Measurements from ENCODE around the gene ZNF892. TPM values are rescaled to one million over a fixed set of nuclear protein-coding genes. Genes with fewer than 3 reads are reported as not detected.
"Not testable (repeated sequence)": the region's sequence is repeated elsewhere in the genome, so short reads cannot be mapped to it uniquely, and the experiment has no call there.

Gene ZNF892
- total and polyA plus RNA-seq, 5 donors from 2014 or later: 0.11 to 2.0 (median 0.74) TPM

DNA sequence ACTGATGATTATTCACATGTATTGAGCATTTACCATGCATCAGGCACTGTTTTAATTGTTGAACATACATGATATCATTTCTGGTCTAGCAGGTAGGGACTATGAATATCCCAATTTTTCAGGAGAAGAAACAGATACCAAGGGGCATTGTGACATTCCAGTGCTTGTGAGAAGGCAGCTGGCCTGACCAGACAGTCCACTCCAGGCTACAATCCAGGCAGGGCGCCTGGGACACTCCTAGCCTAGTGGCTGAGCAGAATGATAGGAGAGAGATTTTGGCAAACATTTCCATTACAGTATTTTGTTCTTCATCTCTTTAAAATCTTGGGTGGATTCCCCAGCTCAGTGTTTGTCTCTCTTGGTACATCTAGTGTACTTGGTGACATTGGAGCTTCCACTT lies 24.9 kb downstream of the ZNF892 start:
- H3K36me3 Mint-ChIP-seq: peaks cover 15% of the 10 kb centered on the region
- no peaks in the 10 kb centered on the region for H3K4me1 Mint-ChIP-seq
- no peaks in the 10 kb centered on the region for H3K36me3 ChIP-seq (ENCODE audit: control insufficient read depth, insufficient read depth, low read length)
- no peak overlapping the region for H3K27ac ChIP-seq (ENCODE audit: insufficient read depth, low read length, poor library complexity, severe bottlenecking)
- peaks cover 5 to 55% (median 15%) of the 10 kb centered on the region in 7 donors for H3K9me3 Mint-ChIP-seq
- no peaks in the 10 kb centered on the region for H3K27me3 Mint-ChIP-seq
- H3K9me3 ChIP-seq (ENCODE audit: control insufficient read depth in 2 of 2, low read length in 2 of 2): peaks cover 20 to 24% of the 10 kb centered on the region in 2 experiments
- H3K4me3 ChIP-seq (ENCODE audit: low read depth, low read length): no peak overlapping the region
- H3K4me1 ChIP-seq (ENCODE audit: control insufficient read depth, insufficient read depth, low read length, poor library complexity, severe bottlenecking): no peaks in the 10 kb centered on the region
- H3K27ac Mint-ChIP-seq: no peak overlapping the region
- DNase-seq (no peak), ATAC-seq (ENCODE audit: low read depth in 2 of 2) (no peak)
- no peak overlapping the region for H3K4me3 Mint-ChIP-seq
- H3K27me3 ChIP-seq (ENCODE audit: control insufficient read depth, insufficient read depth, low read length): no peaks in the 10 kb centered on the region

DNA sequence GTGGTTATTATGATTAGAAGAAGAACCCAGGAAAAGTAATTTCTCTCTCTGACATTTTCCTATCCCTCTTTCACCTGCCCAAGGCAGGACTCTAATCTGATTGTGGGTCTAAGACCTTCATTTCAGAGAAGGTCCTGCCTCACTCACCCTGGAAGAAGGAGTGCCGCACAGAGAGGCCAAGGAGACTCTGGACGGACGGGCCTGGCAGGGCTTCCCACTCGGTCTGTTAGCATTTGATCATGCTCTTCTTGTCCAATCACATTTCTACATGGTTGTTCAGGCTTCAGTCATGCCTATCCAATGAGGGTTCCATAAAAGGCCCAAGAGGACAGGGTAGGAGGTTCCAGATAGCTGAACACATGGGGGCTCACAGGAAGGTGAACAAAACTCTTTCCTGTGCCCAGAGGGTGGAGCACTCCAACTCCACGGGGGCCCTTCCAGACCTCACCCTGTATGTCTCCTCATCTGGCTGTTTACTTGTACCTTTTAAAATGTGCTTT lies 27.0 kb downstream of the ZNF892 start:
- Histone ChIP-seq H3K4me1 (ENCODE audit: control insufficient read depth, insufficient read depth, low read length, poor library complexity, severe bottlenecking) (no peaks in the 10 kb centered on the region), H3K36me3 (ENCODE audit: control insufficient read depth, insufficient read depth, low read length) (no peaks in the 10 kb centered on the region), H3K4me3 (ENCODE audit: low read depth, low read length) (no peak overlapping the region), H3K9me3 (ENCODE audit: control insufficient read depth in 2 of 2, low read length in 2 of 2) (peaks cover 16 to 33% of the 10 kb centered on the region in 2 experiments), H3K27me3 (ENCODE audit: control insufficient read depth, insufficient read depth, low read length) (no peaks in the 10 kb centered on the region), H3K27ac (ENCODE audit: insufficient read depth, low read length, poor library complexity, severe bottlenecking) (no peak overlapping the region)
- Mint-ChIP-seq H3K27me3 (no peaks in the 10 kb centered on the region), H3K4me1 (no peaks in the 10 kb centered on the region), H3K36me3 (peaks cover 7% of the 10 kb centered on the region), H3K4me3 (no peak overlapping the region), H3K27ac (no peak overlapping the region), H3K9me3 (peaks cover 4 to 55% (median 14%) of the 10 kb centered on the region in 7 donors)
- ATAC-seq (ENCODE audit: low read depth in 2 of 2) (no peak), DNase-seq (no peak)

DNA sequence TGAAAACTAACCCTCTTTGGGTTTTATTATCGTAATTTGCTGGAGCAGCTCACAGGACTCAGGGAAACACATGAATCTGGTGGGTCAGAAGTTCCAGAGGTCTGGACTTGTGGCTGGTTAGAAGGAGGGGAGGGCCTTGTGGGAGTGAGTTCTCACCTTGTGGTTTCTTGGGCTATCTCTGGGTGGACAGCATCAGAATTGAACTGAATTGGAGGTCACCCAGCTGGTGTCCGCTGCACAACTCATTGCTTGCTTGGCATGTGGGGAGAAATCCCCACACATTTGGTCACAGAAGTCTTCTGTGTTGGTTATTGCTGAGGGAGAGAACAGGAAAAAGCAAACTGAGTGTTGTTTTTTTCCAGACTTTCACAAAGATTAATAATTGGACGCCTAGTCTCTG lies 27.5 kb downstream of the ZNF892 start:
- no peak for DNase-seq
- H3K27ac Mint-ChIP-seq: no peak overlapping the region
- no peaks in the 10 kb centered on the region for H3K36me3 ChIP-seq (ENCODE audit: control insufficient read depth, insufficient read depth, low read length)
- H3K4me1 ChIP-seq (ENCODE audit: control insufficient read depth, insufficient read depth, low read length, poor library complexity, severe bottlenecking): no peaks in the 10 kb centered on the region
- no peak for ATAC-seq (ENCODE audit: low read depth in 2 of 2)
- no peaks in the 10 kb centered on the region for H3K4me1 Mint-ChIP-seq
- no peak overlapping the region for H3K4me3 ChIP-seq (ENCODE audit: low read depth, low read length)
- peaks cover 6% of the 10 kb centered on the region for H3K36me3 Mint-ChIP-seq
- H3K9me3 Mint-ChIP-seq: peaks cover 2 to 55% (median 14%) of the 10 kb centered on the region in 7 donors
- no peaks in the 10 kb centered on the region for H3K27me3 Mint-ChIP-seq
- H3K4me3 Mint-ChIP-seq: no peak overlapping the region
- H3K27ac ChIP-seq (ENCODE audit: insufficient read depth, low read length, poor library complexity, severe bottlenecking): no peak overlapping the region
- H3K9me3 ChIP-seq (ENCODE audit: control insufficient read depth in 2 of 2, low read length in 2 of 2): peaks cover 16 to 29% of the 10 kb centered on the region in 2 experiments
- no peaks in the 10 kb centered on the region for H3K27me3 ChIP-seq (ENCODE audit: control insufficient read depth, insufficient read depth, low read length)

DNA sequence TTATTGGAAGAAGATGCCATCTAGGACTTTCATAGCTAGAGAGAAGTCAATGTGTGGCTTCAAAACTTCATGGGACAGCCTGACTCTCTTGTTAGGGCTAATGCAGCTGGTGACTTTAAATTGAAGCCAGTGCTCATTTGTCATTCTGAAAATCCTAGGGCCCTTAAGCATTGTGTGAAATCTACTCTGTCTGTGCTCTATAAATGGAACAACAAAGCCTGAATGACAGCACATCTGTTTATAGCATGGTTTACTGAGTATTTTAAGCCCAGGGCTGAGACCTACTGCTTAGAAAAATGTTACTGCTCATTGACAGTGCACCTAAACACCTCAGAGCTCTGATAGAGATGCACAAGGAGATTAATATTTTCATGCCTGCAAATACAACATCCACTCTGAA lies 30.8 kb downstream of the ZNF892 start:
- peaks cover 3% of the 10 kb centered on the region for H3K36me3 Mint-ChIP-seq
- no peak overlapping the region for H3K4me3 Mint-ChIP-seq
- Histone ChIP-seq H3K36me3 (ENCODE audit: control insufficient read depth, insufficient read depth, low read length) (no peaks in the 10 kb centered on the region), H3K27ac (ENCODE audit: insufficient read depth, low read length, poor library complexity, severe bottlenecking) (no peak overlapping the region), H3K4me3 (ENCODE audit: low read depth, low read length) (no peak overlapping the region), H3K9me3 (ENCODE audit: control insufficient read depth in 2 of 2, low read length in 2 of 2) (peaks cover 12 to 47% of the 10 kb centered on the region in 2 experiments), H3K4me1 (ENCODE audit: control insufficient read depth, insufficient read depth, low read length, poor library complexity, severe bottlenecking) (no peaks in the 10 kb centered on the region), H3K27me3 (ENCODE audit: control insufficient read depth, insufficient read depth, low read length) (no peaks in the 10 kb centered on the region)
- H3K4me1 Mint-ChIP-seq: no peaks in the 10 kb centered on the region
- ATAC-seq (ENCODE audit: low read depth in 2 of 2) (no peak), DNase-seq (no peak)
- no peak overlapping the region for H3K27ac Mint-ChIP-seq
- H3K27me3 Mint-ChIP-seq: no peaks in the 10 kb centered on the region
- H3K9me3 Mint-ChIP-seq: peaks cover 2 to 55% (median 14%) of the 10 kb centered on the region in 7 donors

DNA sequence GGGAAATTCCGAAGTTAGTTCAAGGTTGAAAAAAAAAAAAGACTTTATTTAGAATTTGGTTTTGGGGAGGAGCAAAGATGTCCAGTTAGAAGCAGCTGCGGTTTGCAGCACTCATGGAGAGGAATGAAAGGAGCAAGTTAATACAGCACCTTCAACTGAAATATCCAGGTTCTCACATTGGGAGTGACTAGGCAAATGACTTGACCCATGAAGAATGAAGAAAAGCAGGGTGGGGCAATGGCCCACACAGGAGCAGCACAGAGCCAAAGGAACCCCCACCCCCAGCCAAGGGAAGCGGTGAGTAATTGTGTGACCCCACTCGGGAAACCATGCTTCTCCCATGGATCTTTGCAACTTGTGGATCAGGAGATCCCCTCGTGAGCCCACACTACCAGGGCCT lies 32.8 kb downstream of the ZNF892 start:
- ATAC-seq (ENCODE audit: low read depth in 2 of 2) (no peak), DNase-seq (no peak)
- peaks cover 5 to 52% (median 14%) of the 10 kb centered on the region in 7 donors for H3K9me3 Mint-ChIP-seq
- H3K4me3 Mint-ChIP-seq: no peak overlapping the region
- no peaks in the 10 kb centered on the region for H3K27me3 Mint-ChIP-seq
- H3K27ac Mint-ChIP-seq: no peak overlapping the region
- Histone ChIP-seq H3K36me3 (ENCODE audit: control insufficient read depth, insufficient read depth, low read length) (no peaks in the 10 kb centered on the region), H3K27ac (ENCODE audit: insufficient read depth, low read length, poor library complexity, severe bottlenecking) (no peak overlapping the region), H3K4me1 (ENCODE audit: control insufficient read depth, insufficient read depth, low read length, poor library complexity, severe bottlenecking) (no peaks in the 10 kb centered on the region), H3K9me3 (ENCODE audit: control insufficient read depth in 2 of 2, low read length in 2 of 2) (peaks cover 9 to 40% of the 10 kb centered on the region in 2 experiments), H3K27me3 (ENCODE audit: control insufficient read depth, insufficient read depth, low read length) (no peaks in the 10 kb centered on the region), H3K4me3 (ENCODE audit: low read depth, low read length) (no peak overlapping the region)
- H3K36me3 Mint-ChIP-seq: peaks cover 9% of the 10 kb centered on the region
- no peaks in the 10 kb centered on the region for H3K4me1 Mint-ChIP-seq

DNA sequence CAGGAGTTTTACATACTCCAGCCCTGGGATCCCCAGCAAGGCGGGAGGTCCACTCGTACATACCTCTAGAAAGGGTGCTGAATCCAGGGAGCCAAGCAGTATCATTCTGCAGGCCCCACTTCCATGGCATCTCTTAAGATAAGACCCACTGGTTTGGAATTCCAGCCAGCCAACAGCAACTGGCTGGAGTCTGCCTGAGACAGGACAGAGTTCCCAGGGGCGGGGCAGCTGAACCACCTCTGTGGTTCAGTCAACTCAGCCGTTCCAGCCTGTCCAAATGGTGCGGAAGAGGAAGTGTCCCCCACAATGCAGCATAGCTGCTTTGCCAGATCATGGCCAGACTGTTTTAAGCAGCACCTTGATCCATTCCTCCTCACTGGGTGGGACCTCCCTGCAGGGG lies 33.2 kb downstream of the ZNF892 start:
- no peak overlapping the region for H3K27ac Mint-ChIP-seq
- Histone ChIP-seq H3K4me3 (ENCODE audit: low read depth, low read length) (no peak overlapping the region), H3K9me3 (ENCODE audit: control insufficient read depth in 2 of 2, low read length in 2 of 2) (peaks cover 9 to 40% of the 10 kb centered on the region in 2 experiments), H3K4me1 (ENCODE audit: control insufficient read depth, insufficient read depth, low read length, poor library complexity, severe bottlenecking) (no peaks in the 10 kb centered on the region), H3K36me3 (ENCODE audit: control insufficient read depth, insufficient read depth, low read length) (no peaks in the 10 kb centered on the region), H3K27me3 (ENCODE audit: control insufficient read depth, insufficient read depth, low read length) (no peaks in the 10 kb centered on the region), H3K27ac (ENCODE audit: insufficient read depth, low read length, poor library complexity, severe bottlenecking) (no peak overlapping the region)
- H3K4me1 Mint-ChIP-seq: no peaks in the 10 kb centered on the region
- peaks cover 5 to 52% (median 13%) of the 10 kb centered on the region in 7 donors for H3K9me3 Mint-ChIP-seq
- H3K4me3 Mint-ChIP-seq: no peak overlapping the region
- H3K36me3 Mint-ChIP-seq: peaks cover 9% of the 10 kb centered on the region
- no peak for DNase-seq
- no peaks in the 10 kb centered on the region for H3K27me3 Mint-ChIP-seq
- ATAC-seq (ENCODE audit: low read depth in 2 of 2): no peak

DNA sequence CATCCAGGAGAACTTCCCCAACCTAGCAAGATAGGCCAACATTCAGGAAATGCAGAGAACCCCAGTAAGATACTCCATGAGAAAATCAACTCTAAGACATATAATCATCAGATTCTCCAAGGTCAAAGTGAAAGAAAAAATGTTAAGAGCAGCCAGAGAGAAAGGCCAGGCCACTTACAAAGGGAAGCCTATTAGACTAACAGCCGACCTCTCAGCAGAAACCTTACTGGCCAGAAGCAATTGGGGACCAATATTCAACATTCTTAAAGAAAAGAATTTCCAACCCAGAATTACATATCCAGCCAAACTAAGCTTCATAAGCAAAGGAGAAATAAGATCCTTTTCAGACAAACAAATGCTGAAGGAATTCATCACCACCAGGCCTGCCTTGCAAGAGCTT lies 34.8 kb downstream of the ZNF892 start:
- not testable (repeated sequence) for H3K36me3 ChIP-seq (ENCODE audit: control insufficient read depth, insufficient read depth, low read length); H3K27me3 ChIP-seq (ENCODE audit: control insufficient read depth, insufficient read depth, low read length); H3K27me3 Mint-ChIP-seq; DNase-seq; H3K27ac ChIP-seq (ENCODE audit: insufficient read depth, low read length, poor library complexity, severe bottlenecking); H3K4me3 Mint-ChIP-seq; H3K27ac Mint-ChIP-seq; H3K4me1 Mint-ChIP-seq; H3K4me1 ChIP-seq (ENCODE audit: control insufficient read depth, insufficient read depth, low read length, poor library complexity, severe bottlenecking); H3K4me3 ChIP-seq (ENCODE audit: low read depth, low read length); H3K36me3 Mint-ChIP-seq; ATAC-seq (ENCODE audit: low read depth in 2 of 2)
- H3K9me3 Mint-ChIP-seq: peaks cover 7 to 56% (median 16%) of the 10 kb centered on the region in 7 donors
- peaks cover 11 to 36% of the 10 kb centered on the region in 2 experiments for H3K9me3 ChIP-seq (ENCODE audit: control insufficient read depth in 2 of 2, low read length in 2 of 2)

All from CD4-positive, CD25-positive, alpha-beta regulatory T cell (primary cell).